ENCODE measurements around the gene TTLL1. TPM values are rescaled to one million over a fixed set of nuclear protein-coding genes. Genes with fewer than 3 reads are reported as not detected.

Gene TTLL1
- total RNA-seq, 1 experiment from 2014 or later: 4.3 TPM

DNA sequence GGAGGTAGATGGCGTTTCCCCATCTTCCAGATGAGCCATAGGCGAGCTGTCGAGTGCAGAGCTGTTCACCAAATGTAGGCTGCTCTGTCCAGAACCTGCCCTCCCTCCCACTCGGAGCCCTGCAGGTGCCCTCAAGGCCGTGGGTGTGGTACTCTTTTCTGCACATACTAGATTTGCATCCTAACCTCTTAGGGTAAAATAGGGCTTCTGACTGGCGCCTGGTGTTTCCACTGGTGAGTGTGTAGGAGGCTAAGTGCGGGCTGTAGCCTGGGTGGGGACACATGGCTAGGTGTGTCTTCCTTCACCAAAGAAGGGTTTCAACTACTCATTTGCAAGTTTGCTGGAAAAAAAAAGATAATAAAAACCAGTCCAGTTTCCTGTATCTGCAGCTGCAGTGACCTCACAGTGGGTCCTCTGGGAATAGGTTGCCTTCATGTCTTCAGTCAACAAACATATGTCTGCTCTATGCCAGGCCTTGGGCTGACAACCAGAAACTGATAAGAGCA is 29.8 kb upstream of the TTLL1 start:
- RAD21 ChIA-PET (ENCODE audit: low non-redundant PET in 1 of 2, low total read pairs in 2 of 2, uncharacterized antibody in 2 of 2, unreplicated experiment in 2 of 2): no interaction called here
- no peaks in the 10 kb centered on the region for H3K36me3 ChIP-seq (ENCODE audit: control insufficient read depth in 1 of 2, insufficient read depth in 2 of 2, low read length in 2 of 2)
- H3K27me3 ChIP-seq (ENCODE audit: insufficient read depth, low read length): no peaks in the 10 kb centered on the region
- ATAC-seq (no peak), DNase-seq (ENCODE audit: low read depth, low spot score) (no peak)
- peaks cover 20% of the 10 kb centered on the region for H3K79me2 ChIP-seq (ENCODE audit: insufficient read depth, low read length)
- POLR2A ChIA-PET: no interaction called here
- no peak overlapping the region for H3K9ac ChIP-seq (ENCODE audit: low read length)
- no peak overlapping the region for H2AFZ ChIP-seq (ENCODE audit: low read depth, low read length, poor library complexity, severe bottlenecking)
- no TSS peak for BruUV-seq (replicated peaks)
- no peak overlapping the region for H3K4me3 ChIP-seq (replicated peaks in 1 of 2; ENCODE audit: low read depth in 1 of 2, low read length in 2 of 2)
- H3K9me3 ChIP-seq (ENCODE audit: control insufficient read depth in 1 of 2, insufficient read depth in 1 of 2, low read depth in 1 of 2, low read length in 2 of 2): no peaks in the 10 kb centered on the region
- no peak overlapping the region for H3K27ac ChIP-seq (ENCODE audit: low read depth, low read length)
- no peaks in the 10 kb centered on the region for H4K20me1 ChIP-seq (ENCODE audit: insufficient read depth)
- TF ChIP-seq POLR2AphosphoS5 (IDR thresholded peaks at IDR 0.05; ENCODE audit: low read depth, low read length): no peak
- no peak for TF ChIP-seq RAD21 (IDR thresholded peaks at IDR 0.05; ENCODE audit: low read depth)
- TF ChIP-seq ZNF274 (IDR thresholded peaks at IDR 0.05; ENCODE audit: low read depth, low read length): no peak
- no peak for TF ChIP-seq MAX (IDR thresholded peaks at IDR 0.05)
- TF ChIP-seq EGR1 (IDR thresholded peaks at IDR 0.05; ENCODE audit: low read depth): no peak
- TF ChIP-seq, protein P1, sequence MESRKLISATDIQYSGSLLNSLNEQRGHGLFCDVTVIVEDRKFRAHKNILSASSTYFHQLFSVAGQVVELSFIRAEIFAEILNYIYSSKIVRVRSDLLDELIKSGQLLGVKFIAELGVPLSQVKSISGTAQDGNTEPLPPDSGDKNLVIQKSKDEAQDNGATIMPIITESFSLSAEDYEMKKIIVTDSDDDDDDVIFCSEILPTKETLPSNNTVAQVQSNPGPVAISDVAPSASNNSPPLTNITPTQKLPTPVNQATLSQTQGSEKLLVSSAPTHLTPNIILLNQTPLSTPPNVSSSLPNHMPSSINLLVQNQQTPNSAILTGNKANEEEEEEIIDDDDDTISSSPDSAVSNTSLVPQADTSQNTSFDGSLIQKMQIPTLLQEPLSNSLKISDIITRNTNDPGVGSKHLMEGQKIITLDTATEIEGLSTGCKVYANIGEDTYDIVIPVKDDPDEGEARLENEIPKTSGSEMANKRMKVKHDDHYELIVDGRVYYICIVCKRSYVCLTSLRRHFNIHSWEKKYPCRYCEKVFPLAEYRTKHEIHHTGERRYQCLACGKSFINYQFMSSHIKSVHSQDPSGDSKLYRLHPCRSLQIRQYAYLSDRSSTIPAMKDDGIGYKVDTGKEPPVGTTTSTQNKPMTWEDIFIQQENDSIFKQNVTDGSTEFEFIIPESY (IDR thresholded peaks at IDR 0.05; ENCODE audit: extremely low read depth, insufficient replicate concordance, low read length): no peak
- TF ChIP-seq, protein P2, sequence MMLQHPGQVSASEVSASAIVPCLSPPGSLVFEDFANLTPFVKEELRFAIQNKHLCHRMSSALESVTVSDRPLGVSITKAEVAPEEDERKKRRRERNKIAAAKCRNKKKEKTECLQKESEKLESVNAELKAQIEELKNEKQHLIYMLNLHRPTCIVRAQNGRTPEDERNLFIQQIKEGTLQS (IDR thresholded peaks at IDR 0.05): no peak
- TF ChIP-seq ELF1 (IDR thresholded peaks at IDR 0.05; ENCODE audit: borderline replicate concordance, low read depth): no peak
- TF ChIP-seq SP1 (IDR thresholded peaks at IDR 0.05; ENCODE audit: low read depth): no peak
- H3K4me2 ChIP-seq (ENCODE audit: low read length): no peak overlapping the region
- intact Hi-C loops (cut with micrococcal nuclease): no loop called here
- H3K9me2 ChIP-seq (ENCODE audit: insufficient read depth): no peaks in the 10 kb centered on the region
- peaks cover 5 to 25% of the 10 kb centered on the region in 2 experiments; a peak in 2 of 4 replicates for H3K4me1 ChIP-seq (ENCODE audit: control insufficient read depth in 1 of 2, insufficient read depth in 2 of 2, low read length in 2 of 2)
- CTCF ChIA-PET: no interaction called here
